ENCODE data around the gene STYXL1.

GRCh38 chr7:75969704-75970498, 77.9 kb downstream of the STYXL1 start:
- TF ChIP-seq POLR2A (IDR thresholded peaks at IDR 0.05) (no peak), CTCF (IDR thresholded peaks at IDR 0.05) (no peak)
